ENCODE data around the gene MPI. TPM values are rescaled to one million over a fixed set of nuclear protein-coding genes. Genes with fewer than 3 reads are reported as not detected.

MPI gene
- total and polyA plus RNA-seq, 4 donors = 16.1 to 38.4 (median 31.9) TPM

GRCh38 chr15:74904190-74904805 is 14.5 kb downstream of the MPI start:
- no peak for DNase-seq (ENCODE audit: low spot score)
- Histone ChIP-seq H3K9ac (ENCODE audit: low read depth in 1 of 2, low read length in 2 of 2) (no peak overlapping the region), H3K36me3 (ENCODE audit: control insufficient read depth in 4 of 4, insufficient read depth in 3 of 4, low read depth in 1 of 4, low read length in 3 of 4) (peaks cover 0 to 31% (median 15%) of the 10 kb centered on the region in 4 donors), H3K4me1 (ENCODE audit: control insufficient read depth in 4 of 4, insufficient read depth in 4 of 4, low read length in 3 of 4) (peaks cover 3 to 22% (median 20%) of the 10 kb centered on the region in 4 donors), H3K27me3 (ENCODE audit: control insufficient read depth in 4 of 4, insufficient read depth in 4 of 4, low read length in 3 of 4) (no peaks in the 10 kb centered on the region), H3K27ac (ENCODE audit: low read depth in 1 of 2, low read length in 2 of 2) (no peak overlapping the region), H3K4me3 (ENCODE audit: low read depth in 1 of 3, low read length in 3 of 3) (no peak overlapping the region), H3K9me3 (ENCODE audit: control insufficient read depth in 4 of 4, low read length in 3 of 4) (no peaks in the 10 kb centered on the region)
- 96% methylated on average over 7 of the region's 7 CpGs for WGBS
- TF ChIP-seq EGR1 (IDR thresholded peaks at IDR 0.05; ENCODE audit: low read depth in 2 of 2) = no peak
- no peak for TF ChIP-seq GABPA (IDR thresholded peaks at IDR 0.05 in 1 of 2, conservative IDR thresholded peaks at IDR 0.05 in 1 of 2)
- TF ChIP-seq FOXA2 (IDR thresholded peaks at IDR 0.05) = no peak
- TF ChIP-seq CTCF (IDR thresholded peaks at IDR 0.05; ENCODE audit: low read depth, low read length, missing input control) = no peak

- peaks cover 3 to 22% (median 20%) of the 10 kb centered on the region in 4 donors for H3K4me1 ChIP-seq (ENCODE audit: control insufficient read depth in 4 of 4, insufficient read depth in 4 of 4, low read length in 3 of 4)
- no peak for DNase-seq (ENCODE audit: low spot score)
- H3K9me3 ChIP-seq (ENCODE audit: control insufficient read depth in 4 of 4, low read length in 3 of 4) = no peaks in the 10 kb centered on the region
- peak overlapping the region; percentile 54 to 79 for H3K9ac ChIP-seq (ENCODE audit: low read depth in 1 of 2, low read length in 2 of 2)
- peaks cover 0 to 17% (median 7%) of the 10 kb centered on the region in 4 donors for H3K36me3 ChIP-seq (ENCODE audit: control insufficient read depth in 4 of 4, insufficient read depth in 3 of 4, low read depth in 1 of 4, low read length in 3 of 4)
- under 1% methylated on average over 20 of the region's 20 CpGs for WGBS
- H3K27ac ChIP-seq (ENCODE audit: low read depth in 1 of 2, low read length in 2 of 2) = peak overlapping the region; percentile 83 to 90
- H3K4me3 ChIP-seq (ENCODE audit: low read depth in 1 of 3, low read length in 3 of 3) = peak overlapping the region; percentile 67 to 94 (median 80)
- H3K27me3 ChIP-seq (ENCODE audit: control insufficient read depth in 4 of 4, insufficient read depth in 4 of 4, low read length in 3 of 4) = no peaks in the 10 kb centered on the region
- TF ChIP-seq NR2F2 (IDR thresholded peaks at IDR 0.05) (no peak), FOXA1 (IDR thresholded peaks at IDR 0.05) (no peak), REST (IDR thresholded peaks at IDR 0.05) (no peak), MAX (IDR thresholded peaks at IDR 0.05) (no peak), EGR1 (IDR thresholded peaks at IDR 0.05; ENCODE audit: low read depth in 2 of 2) (no peak), HNF4A (conservative IDR thresholded peaks at IDR 0.05) (no peak), ATF3 (IDR thresholded peaks at IDR 0.05) (no peak), RXRA (IDR thresholded peaks at IDR 0.05) (no peak), JUND (IDR thresholded peaks at IDR 0.05) (no peak), ZBTB33 (IDR thresholded peaks at IDR 0.05) (no peak), FOXA2 (IDR thresholded peaks at IDR 0.05) (no peak), TAF1 (conservative IDR thresholded peaks at IDR 0.05) (no peak), YY1 (IDR thresholded peaks at IDR 0.05) (no peak)
These were observed 16.2 kb downstream of the MPI start for GRCh38 chr15:74906067-74906449.

Data from liver (tissue), 9 donors.